Esophagus muscularis mucosa (tissue), 4 donors: ENCODE data around the gene CD80. TPM values are rescaled to one million over a fixed set of nuclear protein-coding genes. Genes with fewer than 3 reads are reported as not detected.

Source experiments
- DNase-seq: peaks from one replicate; pipeline ENCODE4 v3.0.0-alpha.2; 2017; ENCODE audit errors: extremely low spot score
- H3K27ac ChIP-seq, 4 donors: fragments of 200-600 bp; sonication (generic); replicated peaks in 1 of 4; 1 replicate in 3 of 4; 2 replicates in 1 of 4; pipeline ENCODE4 v1.5.1; 2016 to 2019; ENCODE audit warnings: mild to moderate bottlenecking in 1 of 4
- H3K27me3 ChIP-seq, 4 donors: fragments of 200-600 bp; sonication (generic); one replicate each; pipeline versions ENCODE4 v1.5.1 to v1.6.0; 2016 to 2019
- H3K36me3 ChIP-seq, 4 donors: fragments of 200-600 bp; sonication (generic); one replicate each; pipeline ENCODE4 v1.5.1; 2016 to 2019
- H3K4me1 ChIP-seq, 4 donors: fragments of 200-600 bp; sonication (generic); one replicate each; pipeline ENCODE4 v1.5.1; 2016 to 2019
- H3K4me3 ChIP-seq, 4 donors: fragments of 200-600 bp; sonication (generic); 1 replicate in 2 of 4; 2 replicates in 2 of 4; pipeline ENCODE4 v1.5.1; 2016 to 2019; ENCODE audit warnings: mild to moderate bottlenecking in 4 of 4, moderate library complexity in 1 of 4
- H3K9me3 ChIP-seq, 4 donors: fragments of 200-600 bp; sonication (generic); 1 replicate in 3 of 4; 2 replicates in 1 of 4; pipeline ENCODE4 v1.5.1; 2016 to 2019
- EP300 ChIP-seq: sonication (generic); formaldehyde crosslinking; IDR thresholded peaks from one replicate; pipeline ENCODE4 v1.6.1; 2017; ENCODE audit warnings: antibody characterized with exemption
- POLR2A ChIP-seq: fragments of 450-650 bp; IDR thresholded peaks from one replicate; pipeline ENCODE4 v1.6.1; 2017; ENCODE audit warnings: antibody characterized with exemption, moderate library complexity, mild to moderate bottlenecking, low read depth
- POLR2AphosphoS5 ChIP-seq, 2 donors: sonication (generic); formaldehyde crosslinking; IDR thresholded peaks; one replicate each; pipeline ENCODE4 v1.6.1; 2017; ENCODE audit warnings: antibody characterized with exemption in 2 of 2
- WGBS: methylation state at CpG from one replicate; pipeline ENCODE4 v1.1.5; 2018; 5-methylcytosine and 5-hydroxymethylcytosine counted together
- intact Hi-C: fragments of 100-400 bp; cut with DNase I; formaldehyde crosslinking; loops from one replicate; pipeline ENCODE4 v1.15.1; 2023
- total RNA-seq, 4 donors: library from RNA; depleted of rRNA; stranded (reverse); fragments of >200 nt; gene quantifications; one replicate each; pipeline versions ENCODE4 v1.1.0 to v1.2.1, GENCODE V29; 2016
- TF ChIP-seq, protein P1 (sequence below), 3 experiments: fragments of 200-600 bp in 2 of 3; fragments of 450-650 bp in 1 of 3; sonication (generic) in 2 of 3; IDR thresholded peaks; one replicate each; pipeline ENCODE4 v1.5.1; 2017 to 2019; ENCODE audit warnings: antibody characterized with exemption in 3 of 3, mild to moderate bottlenecking in 2 of 3, moderate library complexity in 1 of 3

The CD80 gene
- total RNA-seq, 4 donors from 2014 or later: 0.26 to 1.3 TPM; not detected in 2

GRCh38 chr3:119527714-119528113 is 31.7 kb downstream of the CD80 start:
- no peak for DNase-seq
- intact Hi-C loops: no loop called here
- Histone ChIP-seq H3K9me3 (no peaks in the 10 kb centered on the region), H3K4me1 (peaks cover 0 to 4% (median 0%) of the 10 kb centered on the region in 4 donors), H3K36me3 (peaks cover 4 to 28% (median 11%) of the 10 kb centered on the region in 4 donors), H3K27ac (no peak overlapping the region), H3K4me3 (no peak overlapping the region), H3K27me3 (no peaks in the 10 kb centered on the region)
- WGBS: 99% methylated on average over 5 of the region's 5 CpGs
- TF ChIP-seq POLR2A (no peak), EP300 (no peak)

DNA sequence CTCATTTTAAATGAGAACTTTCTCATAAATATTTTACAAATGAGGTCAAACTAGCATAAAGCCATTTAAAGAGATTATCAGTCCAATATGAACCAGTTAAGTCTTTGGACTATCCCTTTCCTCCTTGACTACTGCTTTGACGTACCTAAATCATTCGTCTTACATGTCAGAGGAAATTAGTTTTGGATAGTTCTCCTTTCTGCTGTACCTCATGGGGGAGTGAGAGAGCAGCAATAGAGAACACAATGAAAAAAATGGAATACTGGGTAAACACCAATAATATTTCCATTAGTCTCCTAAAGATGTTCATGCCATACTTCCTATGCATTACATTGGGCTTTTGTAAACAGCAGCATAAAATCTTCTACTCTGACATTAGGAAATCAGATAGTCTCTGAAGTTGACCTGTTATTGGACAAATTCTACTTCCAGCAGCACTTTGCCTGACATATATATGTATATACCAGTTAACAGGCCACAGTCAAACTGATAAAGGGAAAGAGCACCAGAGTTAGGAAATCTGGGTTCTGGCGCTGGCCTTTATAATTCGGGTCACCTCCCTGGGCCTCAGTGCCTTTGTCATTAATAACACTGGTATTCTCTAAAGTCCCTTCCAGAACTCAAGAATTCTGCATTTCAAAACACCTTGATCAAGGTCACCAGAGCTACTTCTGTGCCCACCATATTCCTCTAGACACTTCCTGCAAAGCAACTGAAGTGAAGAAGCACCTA is 34.3 kb downstream of the CD80 start:
- intact Hi-C loops: no loop called here
- Histone ChIP-seq H3K27ac (peak overlapping the region in 2 of 4 donors; percentile 7 to 34), H3K27me3 (no peaks in the 10 kb centered on the region), H3K4me1 (peaks cover 0 to 4% (median 0%) of the 10 kb centered on the region in 4 donors), H3K9me3 (peaks cover 0 to 4% (median 0%) of the 10 kb centered on the region in 4 donors), H3K36me3 (peaks cover 5 to 54% (median 30%) of the 10 kb centered on the region in 4 donors), H3K4me3 (no peak overlapping the region)
- no peak for TF ChIP-seq POLR2AphosphoS5 (IDR thresholded peaks at IDR 0.05)
- TF ChIP-seq POLR2A: no peak
- TF ChIP-seq, protein P1, sequence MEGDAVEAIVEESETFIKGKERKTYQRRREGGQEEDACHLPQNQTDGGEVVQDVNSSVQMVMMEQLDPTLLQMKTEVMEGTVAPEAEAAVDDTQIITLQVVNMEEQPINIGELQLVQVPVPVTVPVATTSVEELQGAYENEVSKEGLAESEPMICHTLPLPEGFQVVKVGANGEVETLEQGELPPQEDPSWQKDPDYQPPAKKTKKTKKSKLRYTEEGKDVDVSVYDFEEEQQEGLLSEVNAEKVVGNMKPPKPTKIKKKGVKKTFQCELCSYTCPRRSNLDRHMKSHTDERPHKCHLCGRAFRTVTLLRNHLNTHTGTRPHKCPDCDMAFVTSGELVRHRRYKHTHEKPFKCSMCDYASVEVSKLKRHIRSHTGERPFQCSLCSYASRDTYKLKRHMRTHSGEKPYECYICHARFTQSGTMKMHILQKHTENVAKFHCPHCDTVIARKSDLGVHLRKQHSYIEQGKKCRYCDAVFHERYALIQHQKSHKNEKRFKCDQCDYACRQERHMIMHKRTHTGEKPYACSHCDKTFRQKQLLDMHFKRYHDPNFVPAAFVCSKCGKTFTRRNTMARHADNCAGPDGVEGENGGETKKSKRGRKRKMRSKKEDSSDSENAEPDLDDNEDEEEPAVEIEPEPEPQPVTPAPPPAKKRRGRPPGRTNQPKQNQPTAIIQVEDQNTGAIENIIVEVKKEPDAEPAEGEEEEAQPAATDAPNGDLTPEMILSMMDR (IDR thresholded peaks at IDR 0.05): peak in 2 of 3 experiments; percentile 25 to 39
- no peak for TF ChIP-seq EP300
- WGBS: 80% methylated on average over 4 of the region's 4 CpGs
- no peak for DNase-seq

DNA sequence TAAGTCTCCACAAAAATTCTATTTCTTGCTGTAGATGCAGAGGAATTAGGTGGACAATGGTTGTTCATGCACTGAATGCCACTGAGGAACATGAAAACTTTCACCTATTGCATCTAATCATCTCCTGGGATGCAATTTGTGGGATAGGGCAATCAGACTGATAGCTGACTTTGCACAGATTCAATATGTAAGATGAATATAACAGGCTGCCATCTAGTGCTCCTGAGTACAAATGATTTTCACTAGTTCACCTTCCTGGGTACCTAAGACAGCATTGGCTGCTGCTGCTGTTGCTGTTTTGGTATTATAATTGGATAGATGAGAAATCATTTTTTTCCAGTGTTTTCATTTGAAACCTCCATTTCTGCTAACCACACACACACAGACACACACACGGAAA is 41.4 kb downstream of the CD80 start:
- Histone ChIP-seq H3K4me3 (no peak overlapping the region), H3K4me1 (peaks cover 4 to 19% (median 11%) of the 10 kb centered on the region in 4 donors), H3K36me3 (peaks cover 34 to 100% (median 74%) of the 10 kb centered on the region in 4 donors), H3K27me3 (no peaks in the 10 kb centered on the region), H3K9me3 (peaks cover 0 to 4% (median 0%) of the 10 kb centered on the region in 4 donors), H3K27ac (peak overlapping the region; percentile 13 to 78 (median 68))
- no peak for TF ChIP-seq EP300
- TF ChIP-seq POLR2A: no peak
- no peak for TF ChIP-seq POLR2AphosphoS5 (IDR thresholded peaks at IDR 0.05)
- TF ChIP-seq, protein P1 (IDR thresholded peaks at IDR 0.05): no peak
- WGBS: 100% methylated on average over 1 of the region's 1 CpG
- no peak for DNase-seq
- intact Hi-C loops: no loop called here

- H3K36me3 ChIP-seq: peaks cover 36 to 100% (median 77%) of the 10 kb centered on the region in 4 donors
- no peaks in the 10 kb centered on the region for H3K27me3 ChIP-seq
- peaks cover 0 to 4% (median 0%) of the 10 kb centered on the region in 4 donors for H3K9me3 ChIP-seq
- peaks cover 4 to 19% (median 11%) of the 10 kb centered on the region in 4 donors for H3K4me1 ChIP-seq
- H3K4me3 ChIP-seq: no peak overlapping the region
- intact Hi-C loops: no loop called here
- peak overlapping the region; percentile 24 to 78 (median 68) for H3K27ac ChIP-seq
- WGBS: 25% methylated on average over 2 of the region's 2 CpGs
- TF ChIP-seq POLR2A (no peak), POLR2AphosphoS5 (IDR thresholded peaks at IDR 0.05) (peak; percentile 50 to 56), EP300 (no peak)
- TF ChIP-seq, protein P1 (IDR thresholded peaks at IDR 0.05): no peak
- no peak for DNase-seq
Observed at GRCh38 chr3:119517112-119517511, 42.3 kb downstream of the CD80 start.

- H3K27me3 ChIP-seq: no peaks in the 10 kb centered on the region
- WGBS: 100% methylated on average over 2 of the region's 2 CpGs
- intact Hi-C loops: no loop called here
- H3K4me3 ChIP-seq: no peak overlapping the region
- H3K36me3 ChIP-seq: peaks cover 30 to 95% (median 62%) of the 10 kb centered on the region in 4 donors
- H3K27ac ChIP-seq: peak overlapping the region in 3 of 4 donors; percentile 1 to 74 (median 43)
- DNase-seq: no peak
- no peak for TF ChIP-seq POLR2A
- no peak for TF ChIP-seq EP300
- TF ChIP-seq, protein P1 (IDR thresholded peaks at IDR 0.05): no peak
- TF ChIP-seq POLR2AphosphoS5 (IDR thresholded peaks at IDR 0.05): no peak
- H3K9me3 ChIP-seq: no peaks in the 10 kb centered on the region
- peaks cover 4 to 19% (median 11%) of the 10 kb centered on the region in 4 donors for H3K4me1 ChIP-seq
Observed at GRCh38 chr3:119514637-119515036, 44.8 kb downstream of the CD80 start.
